GM11168 (cell line): ENCODE measurements around the gene DEGS2.

Experiments used
- in situ Hi-C: fragments of 300-500 bp; cut with MboI; formaldehyde crosslinking; loops from one replicate; pipeline ENCODE4 v1.12.0; 2022; ENCODE audit warnings: low sequenced_read_pairs; ENCODE audit not compliant: unreplicated experiment

Gene DEGS2

GRCh38 chr14:100117026-100117425 is 42.4 kb downstream of the DEGS2 start:
- in situ Hi-C loops, result no loop called here

GRCh38 chr14:100116134-100116533 is 43.3 kb downstream of the DEGS2 start:
- in situ Hi-C loops, result no loop called here

GRCh38 chr14:100115726-100116125 is 43.7 kb downstream of the DEGS2 start:
- in situ Hi-C loops, result no loop called here

- in situ Hi-C loops, result no loop called here
Measured at GRCh38 chr14:100115236-100115635, 44.2 kb downstream of the DEGS2 start.

DNA sequence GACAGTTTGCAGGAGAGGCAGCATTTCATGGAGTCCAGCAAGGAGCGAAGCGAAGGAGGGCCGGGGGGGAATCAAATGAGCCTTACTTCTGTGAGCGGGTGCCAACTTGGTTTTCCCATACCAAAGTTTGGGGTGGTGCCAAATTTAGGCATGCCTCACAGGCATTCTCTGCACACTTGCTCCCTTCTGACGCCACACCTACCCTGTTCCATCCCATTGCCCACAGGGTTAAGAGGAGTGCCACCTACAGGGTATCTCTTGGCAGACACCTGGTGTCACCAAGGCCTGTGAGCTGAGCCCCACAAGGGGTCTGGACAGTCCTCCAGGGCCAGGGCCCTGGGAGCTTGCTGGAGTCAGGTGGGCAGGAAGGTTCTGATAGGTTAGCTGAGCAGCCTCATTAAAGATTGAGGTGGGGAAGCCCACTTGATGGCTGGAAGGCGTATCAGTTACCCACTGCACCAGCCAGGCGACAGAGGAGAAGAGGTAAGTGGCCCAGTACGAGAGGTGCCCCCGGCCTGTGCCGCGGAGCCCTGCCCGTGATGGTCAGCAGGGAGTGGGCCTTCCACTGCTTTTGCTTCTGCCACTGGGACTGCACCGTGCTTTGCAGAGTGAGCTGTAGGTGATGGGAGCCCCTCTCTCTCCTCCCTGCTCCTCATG is 45.2 kb downstream of the DEGS2 start:
- in situ Hi-C loops, result loop anchor here (5.0 kb wide), 1 partner anchor 127 kb away; no protein-coding TSS in a partner anchor

DNA sequence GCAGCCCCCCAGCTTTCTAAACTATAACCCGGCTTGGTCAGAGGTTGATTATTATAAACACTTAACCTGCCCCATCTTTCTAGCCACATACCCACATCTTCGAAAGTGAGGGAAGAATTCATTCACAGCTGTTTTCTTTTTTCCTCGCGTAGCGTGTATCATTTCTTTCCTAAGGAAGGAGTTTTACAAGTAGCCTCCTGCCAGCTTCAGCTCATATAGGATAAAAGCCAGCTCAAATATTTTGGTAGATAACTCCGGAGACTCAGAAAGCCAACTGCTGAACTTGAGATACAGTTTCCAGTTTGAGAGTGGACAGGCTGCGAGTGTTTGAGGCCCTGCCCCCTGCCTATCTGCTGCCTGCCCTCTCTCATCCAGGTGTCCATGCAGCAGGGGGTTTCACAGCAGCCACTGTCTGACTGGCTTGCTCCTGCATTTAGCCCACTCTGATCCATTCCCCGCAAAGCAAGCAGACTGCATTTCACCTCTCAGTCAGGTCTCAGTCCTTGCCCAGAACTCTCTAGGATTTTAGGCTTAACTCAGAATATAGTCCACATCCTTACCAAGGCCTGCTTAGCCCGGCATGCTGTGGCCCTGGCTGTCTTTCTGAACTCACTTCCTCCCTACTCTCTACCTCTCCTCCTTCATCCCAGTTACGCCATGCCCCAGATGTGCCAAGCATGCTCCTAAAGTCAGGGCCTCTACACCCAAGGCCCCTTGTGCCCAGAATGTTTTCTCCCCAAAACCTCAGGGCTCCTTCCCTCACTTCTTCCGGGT is 47.3 kb downstream of the DEGS2 start:
- in situ Hi-C loops, result loop anchor here (5.0 kb wide), 1 partner anchor 125 kb away; no protein-coding TSS in a partner anchor

GRCh38 chr14:100110816-100111215 is 48.6 kb downstream of the DEGS2 start:
- in situ Hi-C loops, result loop anchor here (5.0 kb wide), 1 partner anchor 124 kb away; no protein-coding TSS in a partner anchor

- in situ Hi-C loops, result no loop called here
Measured at GRCh38 chr14:100109594-100109955, 49.9 kb downstream of the DEGS2 start.

DNA sequence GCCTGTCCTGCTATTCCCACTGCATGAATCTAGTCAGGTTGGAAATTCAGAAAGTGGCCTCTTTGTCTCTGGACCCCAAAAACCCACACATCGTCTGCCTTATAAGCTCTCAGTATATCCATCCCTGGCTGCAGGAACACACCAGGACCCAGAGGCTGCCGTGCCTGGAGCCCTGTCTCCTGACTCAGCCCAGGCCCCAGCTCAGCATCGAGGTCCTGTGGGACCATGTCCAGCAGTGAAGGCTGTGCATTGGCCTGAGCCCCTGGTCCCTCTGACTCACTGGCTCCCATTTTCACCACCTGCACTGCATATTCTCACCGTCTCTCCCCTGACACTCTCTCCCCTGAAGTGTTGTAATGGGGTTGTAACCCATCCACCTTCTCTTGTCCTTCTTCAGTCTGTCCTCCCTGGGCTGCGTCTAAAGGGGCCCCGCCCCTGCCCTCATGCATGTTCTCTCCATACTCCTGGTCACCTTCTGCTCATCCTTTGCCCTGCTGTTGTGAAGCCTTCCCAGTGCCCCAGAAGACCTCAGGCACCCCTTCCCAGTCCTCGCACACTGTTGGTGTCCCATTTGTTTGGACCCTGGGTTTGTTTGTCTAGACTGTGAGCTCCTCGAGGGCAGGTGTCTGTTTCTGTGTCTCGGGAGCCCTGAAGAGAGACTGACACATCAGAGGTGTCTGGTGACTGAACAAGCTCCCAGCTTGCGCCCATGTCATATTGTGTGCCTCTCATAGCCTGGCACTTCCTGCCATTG is 50.4 kb downstream of the DEGS2 start:
- in situ Hi-C loops, result no loop called here

- in situ Hi-C loops, result no loop called here
Measured at GRCh38 chr14:100108042-100108825, 51.2 kb downstream of the DEGS2 start.

DNA sequence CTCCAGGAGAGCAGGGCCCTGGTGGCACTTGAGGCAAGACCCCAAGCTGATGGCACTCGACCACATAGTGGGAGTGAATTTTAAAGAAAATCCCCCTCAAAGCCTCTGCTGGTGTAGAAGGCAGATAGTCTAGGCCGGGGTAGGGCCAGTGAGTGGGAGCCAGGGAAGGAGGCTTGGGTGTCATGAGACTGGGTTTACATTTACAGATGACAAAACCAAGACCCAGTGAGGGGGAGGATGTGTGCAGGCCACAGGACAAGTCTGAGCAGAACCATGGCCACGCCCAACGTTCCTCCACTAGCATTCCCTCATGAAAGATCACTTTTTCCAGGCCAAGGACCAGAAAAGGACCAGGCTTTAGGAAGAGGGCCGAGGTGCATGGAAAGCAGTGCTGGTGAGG is 52.2 kb downstream of the DEGS2 start:
- in situ Hi-C loops, result no loop called here

GRCh38 chr14:100106250-100107112 is 53.0 kb downstream of the DEGS2 start:
- in situ Hi-C loops, result no loop called here

GRCh38 chr14:100105357-100106169 is 53.9 kb downstream of the DEGS2 start:
- in situ Hi-C loops, result no loop called here

GRCh38 chr14:100104523-100105300 is 54.7 kb downstream of the DEGS2 start:
- in situ Hi-C loops, result no loop called here

GRCh38 chr14:100104006-100104352 is 55.5 kb downstream of the DEGS2 start:
- in situ Hi-C loops, result no loop called here

DNA sequence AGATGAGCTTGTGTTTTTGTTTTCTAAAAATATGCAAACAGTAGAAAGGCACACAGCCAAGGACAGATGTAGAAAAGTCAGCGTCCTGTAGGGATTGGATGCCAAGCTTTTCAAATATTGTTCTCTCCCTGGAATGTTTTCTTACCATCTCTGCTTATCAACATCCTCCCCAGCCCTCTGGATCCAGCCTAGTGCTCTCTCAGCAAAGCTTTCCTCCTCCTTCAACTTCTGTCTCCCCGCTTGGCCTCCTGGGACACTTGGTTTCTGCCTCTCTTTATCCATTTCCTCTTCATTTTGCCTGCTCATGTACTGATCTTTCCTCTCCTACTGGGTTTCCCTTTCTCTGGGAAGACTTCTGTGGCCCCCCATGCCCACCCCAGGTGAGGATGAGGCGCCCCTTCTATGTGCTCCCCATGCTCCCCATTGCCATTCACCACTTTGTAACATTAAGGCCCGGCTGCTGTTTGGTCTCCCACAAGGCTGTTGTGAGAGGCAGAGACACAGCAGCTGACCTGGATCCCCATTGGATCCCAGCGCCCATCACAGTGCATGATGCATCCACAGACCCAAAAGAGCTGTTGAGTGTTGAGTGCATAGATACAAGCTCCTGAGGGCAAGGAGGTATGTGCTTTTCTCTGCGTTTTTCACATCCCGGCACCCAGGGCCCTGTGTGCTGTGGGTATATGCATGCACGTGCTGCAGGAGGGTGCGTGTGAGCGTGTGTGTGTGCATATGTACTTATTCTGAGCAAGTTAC is 56.0 kb downstream of the DEGS2 start:
- in situ Hi-C loops, result no loop called here

DNA sequence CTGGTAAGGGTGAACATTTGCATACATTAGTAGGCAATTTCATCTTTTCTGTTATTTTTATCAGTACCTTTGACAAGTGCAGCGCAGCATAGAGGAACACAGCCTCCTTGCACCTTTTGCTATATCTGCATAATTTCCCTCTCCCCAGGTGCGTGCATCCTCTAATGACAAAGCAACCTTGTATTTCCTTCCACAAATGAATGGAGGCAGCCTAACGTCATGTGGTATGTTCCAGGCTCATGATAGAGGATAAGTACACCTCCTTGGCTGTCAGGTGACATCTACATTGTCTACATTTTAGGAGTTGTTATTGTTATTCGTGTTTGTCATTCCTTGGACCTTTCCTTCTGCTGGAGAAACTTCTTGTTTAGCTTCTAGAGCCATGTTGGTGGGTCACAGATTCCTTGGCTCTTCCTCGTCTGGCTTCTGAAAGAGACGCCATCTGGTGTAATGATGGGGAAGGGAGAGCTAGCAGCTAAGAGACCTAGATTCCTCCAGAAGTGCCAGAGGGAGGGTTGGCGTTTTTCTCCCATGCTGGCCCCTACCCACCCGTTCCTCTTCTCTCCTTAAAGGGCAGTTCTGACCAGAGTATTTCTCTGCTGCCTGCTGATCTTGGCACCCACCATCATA is 57.2 kb downstream of the DEGS2 start:
- in situ Hi-C loops, result no loop called here
